ENCODE results near the gene GPR135.

The GPR135 gene

DNA sequence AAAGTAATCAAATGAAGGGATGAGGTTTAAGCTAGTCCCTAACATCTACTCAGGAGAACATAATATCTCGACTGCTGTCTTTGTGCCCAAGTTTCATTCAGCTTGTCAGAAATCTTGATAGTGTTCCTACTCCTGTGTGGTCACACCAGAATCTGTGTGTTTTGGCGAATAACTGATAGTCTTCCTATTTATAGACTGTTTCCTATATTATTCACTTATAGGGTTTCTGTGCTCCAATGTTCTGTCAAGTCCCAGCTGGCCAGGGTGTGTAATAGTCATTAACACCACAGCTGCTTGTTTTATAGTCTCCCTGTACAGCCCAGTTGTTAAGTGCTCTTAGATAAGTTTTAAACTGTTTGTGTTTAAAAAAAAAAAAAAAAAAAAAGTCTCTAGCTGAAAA is 45.9 kb downstream of the GPR135 start:
- no peak for DNase-seq

DNA sequence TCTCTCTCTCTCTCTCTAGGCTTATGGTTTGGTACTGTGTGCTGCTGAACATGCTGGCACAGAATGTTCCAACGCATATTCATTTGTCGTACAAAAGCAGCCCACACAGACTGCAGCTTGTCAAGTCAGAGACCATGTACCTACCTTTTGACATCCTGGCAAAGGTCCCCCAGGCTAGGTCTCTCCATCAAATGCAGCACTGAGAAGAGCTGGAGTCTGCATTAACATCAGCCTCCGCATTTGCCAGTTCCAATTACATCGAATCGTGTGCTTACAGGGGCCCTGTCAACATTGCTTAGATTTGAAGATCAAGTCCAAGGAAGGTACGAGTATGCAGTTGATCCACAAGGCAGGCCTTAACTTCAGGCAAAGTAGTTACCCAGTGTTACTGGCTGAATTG is 47.9 kb downstream of the GPR135 start:
- DNase-seq: no peak

DNA sequence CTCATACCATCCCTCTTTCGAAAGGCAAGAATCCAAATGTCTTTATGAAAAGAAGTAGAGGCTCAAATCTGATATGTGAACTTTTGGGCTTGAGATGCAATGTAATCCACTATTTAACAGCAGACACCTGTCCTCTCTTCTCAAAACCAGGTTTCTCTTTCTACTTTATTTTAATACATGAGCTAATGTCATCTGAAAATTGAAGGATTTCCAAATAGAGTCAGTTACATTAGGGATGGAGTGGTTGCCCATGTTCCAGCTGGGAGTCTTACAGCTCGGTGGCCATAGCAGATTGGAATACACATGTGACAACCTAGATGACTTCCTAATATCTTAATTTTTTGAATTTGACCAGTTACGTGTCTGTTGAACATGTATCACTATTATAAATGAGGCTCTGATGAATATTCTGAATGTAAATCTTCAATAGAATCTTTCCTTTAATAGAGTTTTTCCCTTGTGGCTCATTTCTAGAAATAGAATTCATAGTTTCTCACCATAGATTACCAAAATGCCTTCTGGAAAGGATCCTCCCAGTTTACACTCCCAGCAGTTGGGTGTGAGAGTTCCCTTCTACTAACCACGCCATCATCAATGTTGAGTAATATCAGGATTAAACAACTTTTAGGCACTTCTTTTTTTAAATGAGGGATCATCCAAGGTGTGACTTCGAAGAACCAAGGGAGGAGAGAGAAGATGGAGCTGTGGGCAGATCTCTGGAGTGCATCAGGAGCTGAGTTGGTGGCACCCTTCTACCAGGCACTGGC is 49.2 kb downstream of the GPR135 start:
- no peak for DNase-seq
